GM10266 (cell line): Measurements from ENCODE around the gene BRD7.

Source experiments
- DNase-seq: peaks from one replicate; pipeline ENCODE4 v3.0.0; 2012; ENCODE audit errors: extremely low spot score
- TF ChIP-seq, protein P1 (sequence below): IDR thresholded peaks from 2 replicates; pipeline ENCODE4 v1.5.1; 2012; ENCODE audit warnings: mild to moderate bottlenecking, low read depth; ENCODE audit not compliant: control insufficient read depth, insufficient read depth; ENCODE audit errors: missing control alignments

The BRD7 gene

GRCh38 chr16:50377001-50377400 is 8.2 kb upstream of the BRD7 start:
- DNase-seq, result no peak
- TF ChIP-seq, protein P1, sequence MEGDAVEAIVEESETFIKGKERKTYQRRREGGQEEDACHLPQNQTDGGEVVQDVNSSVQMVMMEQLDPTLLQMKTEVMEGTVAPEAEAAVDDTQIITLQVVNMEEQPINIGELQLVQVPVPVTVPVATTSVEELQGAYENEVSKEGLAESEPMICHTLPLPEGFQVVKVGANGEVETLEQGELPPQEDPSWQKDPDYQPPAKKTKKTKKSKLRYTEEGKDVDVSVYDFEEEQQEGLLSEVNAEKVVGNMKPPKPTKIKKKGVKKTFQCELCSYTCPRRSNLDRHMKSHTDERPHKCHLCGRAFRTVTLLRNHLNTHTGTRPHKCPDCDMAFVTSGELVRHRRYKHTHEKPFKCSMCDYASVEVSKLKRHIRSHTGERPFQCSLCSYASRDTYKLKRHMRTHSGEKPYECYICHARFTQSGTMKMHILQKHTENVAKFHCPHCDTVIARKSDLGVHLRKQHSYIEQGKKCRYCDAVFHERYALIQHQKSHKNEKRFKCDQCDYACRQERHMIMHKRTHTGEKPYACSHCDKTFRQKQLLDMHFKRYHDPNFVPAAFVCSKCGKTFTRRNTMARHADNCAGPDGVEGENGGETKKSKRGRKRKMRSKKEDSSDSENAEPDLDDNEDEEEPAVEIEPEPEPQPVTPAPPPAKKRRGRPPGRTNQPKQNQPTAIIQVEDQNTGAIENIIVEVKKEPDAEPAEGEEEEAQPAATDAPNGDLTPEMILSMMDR, result no peak

DNA sequence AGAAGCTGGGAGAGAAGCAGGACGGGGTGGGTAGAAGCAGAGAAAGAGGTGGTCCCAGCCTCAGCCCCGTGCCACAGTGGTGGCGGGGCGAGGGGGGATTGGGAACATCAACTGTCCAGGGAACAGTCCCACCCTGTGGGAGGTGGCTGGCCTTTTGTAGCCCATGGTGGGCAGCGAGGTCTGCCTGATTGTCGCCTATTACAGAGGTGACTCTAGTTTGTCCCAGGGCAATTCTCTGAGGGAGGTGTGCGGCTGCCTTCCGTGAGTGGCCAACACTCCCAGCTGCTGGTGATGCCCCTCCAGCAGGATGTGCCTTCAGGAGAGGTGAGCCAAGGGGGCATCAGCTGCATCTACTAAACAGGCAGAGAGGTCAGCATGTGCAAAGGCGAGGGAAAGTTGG is 5.0 kb upstream of the BRD7 start:
- TF ChIP-seq, protein P1, result no peak
- no peak for DNase-seq

DNA sequence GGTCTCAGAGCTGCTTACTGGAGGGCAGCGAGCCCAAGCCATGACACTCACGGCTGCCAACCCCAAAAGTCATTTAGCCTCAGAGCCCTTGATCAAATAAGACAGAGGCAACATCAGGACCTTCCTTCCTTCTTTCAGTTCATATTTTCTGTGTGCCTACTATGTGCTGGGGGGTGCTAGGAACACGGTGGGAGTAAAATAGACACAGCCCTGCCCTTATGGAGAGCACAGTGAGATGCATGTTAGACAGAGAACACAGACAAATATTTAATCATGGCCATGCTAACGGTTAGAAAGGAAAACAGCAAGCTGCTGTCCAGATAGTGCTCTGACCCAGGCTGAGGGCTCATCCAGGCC is 4.5 kb upstream of the BRD7 start:
- DNase-seq, result no peak
- TF ChIP-seq, protein P1, result no peak

DNA sequence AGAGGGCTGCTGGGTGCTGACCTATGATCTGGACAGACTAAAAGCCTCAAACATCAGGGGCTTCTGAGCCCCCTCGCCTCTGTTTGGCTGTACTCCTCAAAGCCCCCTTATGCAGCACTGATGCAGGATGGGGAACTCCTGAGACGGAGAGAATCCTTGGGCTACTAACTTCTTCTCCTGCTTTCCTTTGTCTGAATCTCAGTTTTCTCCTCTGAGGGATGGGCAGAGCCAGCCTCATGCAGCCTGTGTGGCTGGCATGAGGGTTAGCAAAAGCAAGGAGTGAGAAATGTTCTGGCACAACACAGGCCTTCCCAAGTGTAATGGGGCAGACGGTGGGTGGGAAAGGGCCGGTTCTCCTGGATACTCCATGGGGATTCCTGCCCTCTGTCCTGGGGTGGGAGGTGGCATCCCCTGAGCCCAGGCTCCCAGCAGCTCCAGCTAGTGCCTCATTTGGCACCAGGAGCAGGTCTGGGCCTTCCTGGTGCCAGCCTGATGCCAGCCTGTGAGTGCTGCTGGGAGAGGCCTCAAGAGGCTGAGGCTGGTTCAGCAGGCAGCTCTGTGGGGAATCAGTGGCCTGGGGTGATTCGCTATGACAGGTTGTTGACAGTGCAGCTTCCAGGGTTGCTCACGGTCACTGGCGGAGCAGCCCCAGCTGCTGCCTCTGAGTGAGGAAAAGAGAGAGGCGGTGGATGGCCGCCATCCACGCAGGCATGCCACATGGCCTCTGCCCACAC is 4.0 kb upstream of the BRD7 start:
- no peak for DNase-seq
- TF ChIP-seq, protein P1, result no peak

DNA sequence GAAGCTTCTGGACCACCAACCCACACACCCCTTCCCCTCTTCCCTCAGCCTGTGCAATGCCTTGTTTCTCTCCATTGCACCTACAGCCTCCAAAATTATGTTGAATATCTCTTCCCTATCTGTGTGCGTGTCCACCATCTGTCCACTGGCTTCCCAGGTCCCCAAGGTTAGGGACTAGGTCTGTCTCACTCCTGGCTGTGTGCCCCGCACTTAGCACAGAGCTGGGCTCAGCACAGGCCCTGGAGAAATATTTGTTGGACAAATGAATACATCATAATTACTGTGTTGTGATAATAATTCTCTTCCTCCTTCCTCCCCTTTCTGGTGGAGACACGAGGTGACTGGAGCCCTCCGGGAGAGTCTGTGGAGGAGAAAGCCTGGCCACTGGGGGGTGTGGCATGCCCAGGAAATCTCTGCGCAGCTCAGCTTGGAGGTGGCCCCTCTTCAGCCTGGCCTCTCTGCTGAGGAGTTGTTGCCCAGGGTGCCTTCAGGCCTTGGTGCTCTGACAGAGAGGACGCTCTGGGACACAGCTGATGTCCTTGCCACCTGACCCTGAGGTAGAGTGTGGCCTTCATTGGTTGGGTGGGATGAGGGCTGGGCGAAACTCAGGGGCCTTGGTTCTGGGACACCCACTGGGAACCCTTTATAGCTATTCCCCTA is 3.3 kb upstream of the BRD7 start:
- TF ChIP-seq, protein P1, result peak; percentile 24
- no peak for DNase-seq

DNA sequence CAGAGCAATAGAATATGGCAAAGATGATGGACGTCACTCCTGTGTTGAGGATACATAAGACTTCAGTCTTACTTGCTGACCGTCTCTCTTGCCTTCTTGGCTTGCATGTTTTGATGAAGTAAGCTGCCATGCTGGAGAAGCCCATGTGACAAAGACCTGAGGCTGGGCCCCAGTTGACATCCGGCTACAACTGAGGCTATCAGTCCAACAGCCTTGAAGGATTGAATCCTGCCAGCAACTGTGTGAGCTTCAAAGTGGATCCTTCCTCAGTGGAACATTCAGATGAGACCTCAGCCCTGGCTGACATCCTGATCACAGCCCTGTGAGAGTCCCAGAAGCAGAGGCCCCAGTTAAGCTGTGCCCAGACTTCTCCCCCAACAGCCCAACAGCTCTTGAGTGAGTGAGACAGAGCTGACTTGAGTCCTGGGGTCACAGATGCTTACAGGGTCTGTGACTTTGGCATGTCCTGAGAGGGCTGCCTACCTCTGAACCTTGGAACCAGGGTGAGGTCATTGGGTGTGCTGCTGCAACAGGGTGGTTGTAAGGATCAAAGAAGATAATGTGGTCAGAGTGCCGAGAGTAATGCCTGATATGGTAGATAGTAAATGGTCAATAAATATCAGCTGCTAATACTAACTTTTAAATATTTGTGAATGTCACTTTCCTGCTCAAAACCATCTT is 2.4 kb upstream of the BRD7 start:
- no peak for DNase-seq
- TF ChIP-seq, protein P1, result no peak

DNA sequence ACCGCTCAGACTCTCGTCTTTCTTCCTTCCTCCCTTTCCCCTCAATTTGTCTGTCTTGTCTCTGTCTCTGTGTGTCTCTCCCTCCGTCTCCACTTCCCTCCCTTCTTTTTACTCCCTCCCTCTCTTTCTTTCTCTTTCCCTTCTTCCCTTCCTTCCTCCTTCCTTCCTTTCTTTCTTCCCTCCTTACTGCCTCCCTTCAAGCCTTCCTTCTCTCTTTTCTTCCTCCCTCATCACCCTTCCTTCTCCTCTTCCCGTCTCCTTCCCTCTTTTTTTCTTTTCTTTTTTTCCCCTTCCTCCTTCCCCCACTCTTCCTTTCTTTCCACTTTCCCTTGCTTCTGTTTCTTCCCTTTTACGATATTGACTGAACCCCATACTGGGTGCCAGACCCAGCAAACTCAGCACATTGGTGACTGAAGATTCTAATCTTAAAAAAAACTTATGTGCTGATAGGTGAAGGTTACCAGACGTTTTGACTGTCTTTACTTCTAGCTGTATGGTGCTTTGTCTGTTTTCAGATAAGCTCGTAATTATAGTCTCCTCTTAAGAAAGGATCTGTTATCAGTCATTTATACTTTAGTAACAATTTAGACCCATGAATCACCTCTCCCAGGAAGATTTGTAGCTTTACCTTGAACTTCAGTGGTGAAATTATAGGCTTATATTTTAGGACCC is 481 bp upstream of the BRD7 start:
- TF ChIP-seq, protein P1, result no peak

More for the DNA sequence above, 481 bp upstream of the BRD7 start:
- DNase-seq, result no peak
